ENCODE measurements around the gene PLAC8L1.

DNA sequence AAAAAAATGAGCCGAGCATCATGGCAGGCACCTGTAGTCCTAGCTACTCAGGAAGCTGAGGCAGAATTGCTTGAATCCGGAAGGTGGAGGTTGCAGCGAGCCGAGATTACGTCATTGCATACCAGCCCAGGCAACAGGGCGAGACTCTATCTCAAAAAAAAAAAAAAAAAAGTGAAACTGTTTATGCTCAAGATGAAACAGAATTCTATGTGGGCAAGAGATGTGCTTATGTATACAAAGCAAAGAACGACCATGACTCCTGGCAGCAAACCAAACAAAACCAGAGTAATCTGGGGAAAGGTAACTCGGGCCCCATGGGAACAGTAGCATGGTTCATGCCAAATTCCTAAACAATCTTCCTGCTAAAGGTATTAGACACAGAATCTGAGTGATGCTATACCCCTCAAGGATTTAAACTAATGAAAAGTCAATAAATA lies 32.6 kb upstream of the PLAC8L1 start:
- TF ChIP-seq, protein P1, sequence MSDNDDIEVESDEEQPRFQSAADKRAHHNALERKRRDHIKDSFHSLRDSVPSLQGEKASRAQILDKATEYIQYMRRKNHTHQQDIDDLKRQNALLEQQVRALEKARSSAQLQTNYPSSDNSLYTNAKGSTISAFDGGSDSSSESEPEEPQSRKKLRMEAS (IDR thresholded peaks at IDR 0.05; ENCODE audit: low read depth) = no peak
- TF ChIP-seq, protein P2, sequence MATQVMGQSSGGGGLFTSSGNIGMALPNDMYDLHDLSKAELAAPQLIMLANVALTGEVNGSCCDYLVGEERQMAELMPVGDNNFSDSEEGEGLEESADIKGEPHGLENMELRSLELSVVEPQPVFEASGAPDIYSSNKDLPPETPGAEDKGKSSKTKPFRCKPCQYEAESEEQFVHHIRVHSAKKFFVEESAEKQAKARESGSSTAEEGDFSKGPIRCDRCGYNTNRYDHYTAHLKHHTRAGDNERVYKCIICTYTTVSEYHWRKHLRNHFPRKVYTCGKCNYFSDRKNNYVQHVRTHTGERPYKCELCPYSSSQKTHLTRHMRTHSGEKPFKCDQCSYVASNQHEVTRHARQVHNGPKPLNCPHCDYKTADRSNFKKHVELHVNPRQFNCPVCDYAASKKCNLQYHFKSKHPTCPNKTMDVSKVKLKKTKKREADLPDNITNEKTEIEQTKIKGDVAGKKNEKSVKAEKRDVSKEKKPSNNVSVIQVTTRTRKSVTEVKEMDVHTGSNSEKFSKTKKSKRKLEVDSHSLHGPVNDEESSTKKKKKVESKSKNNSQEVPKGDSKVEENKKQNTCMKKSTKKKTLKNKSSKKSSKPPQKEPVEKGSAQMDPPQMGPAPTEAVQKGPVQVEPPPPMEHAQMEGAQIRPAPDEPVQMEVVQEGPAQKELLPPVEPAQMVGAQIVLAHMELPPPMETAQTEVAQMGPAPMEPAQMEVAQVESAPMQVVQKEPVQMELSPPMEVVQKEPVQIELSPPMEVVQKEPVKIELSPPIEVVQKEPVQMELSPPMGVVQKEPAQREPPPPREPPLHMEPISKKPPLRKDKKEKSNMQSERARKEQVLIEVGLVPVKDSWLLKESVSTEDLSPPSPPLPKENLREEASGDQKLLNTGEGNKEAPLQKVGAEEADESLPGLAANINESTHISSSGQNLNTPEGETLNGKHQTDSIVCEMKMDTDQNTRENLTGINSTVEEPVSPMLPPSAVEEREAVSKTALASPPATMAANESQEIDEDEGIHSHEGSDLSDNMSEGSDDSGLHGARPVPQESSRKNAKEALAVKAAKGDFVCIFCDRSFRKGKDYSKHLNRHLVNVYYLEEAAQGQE (IDR thresholded peaks at IDR 0.05; ENCODE audit: low read depth, low read length) = no peak
- no peak for TF ChIP-seq EP300 (IDR thresholded peaks at IDR 0.05; ENCODE audit: borderline replicate concordance in 1 of 2, low read depth in 1 of 2, low read length in 1 of 2)
- no peak for TF ChIP-seq RAD21 (IDR thresholded peaks at IDR 0.05; ENCODE audit: low read length)
- TF ChIP-seq, protein P3, sequence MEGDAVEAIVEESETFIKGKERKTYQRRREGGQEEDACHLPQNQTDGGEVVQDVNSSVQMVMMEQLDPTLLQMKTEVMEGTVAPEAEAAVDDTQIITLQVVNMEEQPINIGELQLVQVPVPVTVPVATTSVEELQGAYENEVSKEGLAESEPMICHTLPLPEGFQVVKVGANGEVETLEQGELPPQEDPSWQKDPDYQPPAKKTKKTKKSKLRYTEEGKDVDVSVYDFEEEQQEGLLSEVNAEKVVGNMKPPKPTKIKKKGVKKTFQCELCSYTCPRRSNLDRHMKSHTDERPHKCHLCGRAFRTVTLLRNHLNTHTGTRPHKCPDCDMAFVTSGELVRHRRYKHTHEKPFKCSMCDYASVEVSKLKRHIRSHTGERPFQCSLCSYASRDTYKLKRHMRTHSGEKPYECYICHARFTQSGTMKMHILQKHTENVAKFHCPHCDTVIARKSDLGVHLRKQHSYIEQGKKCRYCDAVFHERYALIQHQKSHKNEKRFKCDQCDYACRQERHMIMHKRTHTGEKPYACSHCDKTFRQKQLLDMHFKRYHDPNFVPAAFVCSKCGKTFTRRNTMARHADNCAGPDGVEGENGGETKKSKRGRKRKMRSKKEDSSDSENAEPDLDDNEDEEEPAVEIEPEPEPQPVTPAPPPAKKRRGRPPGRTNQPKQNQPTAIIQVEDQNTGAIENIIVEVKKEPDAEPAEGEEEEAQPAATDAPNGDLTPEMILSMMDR (IDR thresholded peaks at IDR 0.05) = no peak
- TF ChIP-seq, protein P4, sequence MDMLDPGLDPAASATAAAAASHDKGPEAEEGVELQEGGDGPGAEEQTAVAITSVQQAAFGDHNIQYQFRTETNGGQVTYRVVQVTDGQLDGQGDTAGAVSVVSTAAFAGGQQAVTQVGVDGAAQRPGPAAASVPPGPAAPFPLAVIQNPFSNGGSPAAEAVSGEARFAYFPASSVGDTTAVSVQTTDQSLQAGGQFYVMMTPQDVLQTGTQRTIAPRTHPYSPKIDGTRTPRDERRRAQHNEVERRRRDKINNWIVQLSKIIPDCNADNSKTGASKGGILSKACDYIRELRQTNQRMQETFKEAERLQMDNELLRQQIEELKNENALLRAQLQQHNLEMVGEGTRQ (IDR thresholded peaks at IDR 0.05; ENCODE audit: borderline replicate concordance, low read depth, low read length) = no peak
- no peak for TF ChIP-seq CHD2 (IDR thresholded peaks at IDR 0.05; ENCODE audit: low read length, partially characterized antibody)

Measured in SK-N-SH (cell line).